ENCODE results near the gene FBXW11. TPM values are rescaled to one million over a fixed set of nuclear protein-coding genes. Genes with fewer than 3 reads are reported as not detected.
A peak's percentile ranks its signal among the peaks of the same experiment; 100 is the strongest.

The FBXW11 gene
- total and polyA plus RNA-seq, 11 donors, result 7.8 to 110 (median 83.0) TPM

DNA sequence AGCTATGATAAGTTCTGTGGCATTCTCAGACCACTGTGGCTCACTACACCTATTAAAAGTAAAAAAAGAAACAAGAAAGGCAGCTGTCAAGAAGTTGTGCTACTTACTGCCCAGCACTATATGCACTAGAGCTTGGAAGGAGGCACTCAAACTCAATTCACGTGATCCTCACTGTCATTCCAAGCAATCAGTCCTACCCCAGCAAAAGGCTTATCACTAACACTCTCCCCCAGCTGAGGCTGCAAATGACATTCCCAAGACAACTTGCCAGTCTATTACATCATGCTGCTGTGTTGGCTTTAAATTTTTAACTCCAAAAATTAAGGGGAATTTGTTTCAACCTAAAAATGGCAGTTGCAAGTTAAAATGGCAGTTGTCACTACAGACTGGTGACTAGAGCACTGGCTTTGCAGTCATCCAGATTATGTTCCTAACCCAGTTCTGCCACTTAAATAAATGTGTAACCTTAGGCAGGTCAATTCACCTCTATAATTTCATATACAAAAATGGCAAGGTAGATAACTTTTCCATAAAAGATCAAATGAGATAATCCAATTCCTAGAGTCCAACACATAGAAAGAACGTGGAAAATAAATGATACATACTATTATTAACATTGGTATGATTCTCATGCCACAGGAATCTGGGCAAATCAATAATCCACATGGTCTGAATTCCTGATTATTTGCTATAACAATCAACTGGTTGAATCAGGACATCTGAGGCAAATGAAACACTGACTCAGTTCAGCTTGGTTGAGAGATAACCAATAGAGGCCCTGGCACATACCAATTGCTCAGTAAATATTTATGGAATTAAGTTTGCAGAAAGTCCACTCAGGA is 52.4 kb downstream of the FBXW11 start:
- peaks cover 7 to 73% (median 57%) of the 10 kb centered on the region in 12 donors for H3K4me1 ChIP-seq
- WGBS, 4 donors, result 59 to 65% (median 64%) methylated on average over 2 of the region's 2 CpGs
- intact Hi-C loops (cut with DNase I), result loop anchor here in 1 of 10 donors (10.0 kb wide), 1 partner anchor 51 kb away; the partner anchor contains the start of gene FBXW11
- H3K9me3 ChIP-seq, result no peaks in the 10 kb centered on the region
- DNase-seq (no peak), ATAC-seq (peak in 3 of 4 donors; percentile 44 to 65 (median 57))
- no peaks in the 10 kb centered on the region for H3K36me3 ChIP-seq
- H3K4me3 ChIP-seq, result no peak overlapping the region
- peak overlapping the region in 7 of 12 donors; percentile 2 to 31 (median 17) for H3K27ac ChIP-seq
- no peaks in the 10 kb centered on the region for H3K27me3 ChIP-seq
- no peak for TF ChIP-seq POLR2A (IDR thresholded peaks at IDR 0.05)
- TF ChIP-seq, protein P1, sequence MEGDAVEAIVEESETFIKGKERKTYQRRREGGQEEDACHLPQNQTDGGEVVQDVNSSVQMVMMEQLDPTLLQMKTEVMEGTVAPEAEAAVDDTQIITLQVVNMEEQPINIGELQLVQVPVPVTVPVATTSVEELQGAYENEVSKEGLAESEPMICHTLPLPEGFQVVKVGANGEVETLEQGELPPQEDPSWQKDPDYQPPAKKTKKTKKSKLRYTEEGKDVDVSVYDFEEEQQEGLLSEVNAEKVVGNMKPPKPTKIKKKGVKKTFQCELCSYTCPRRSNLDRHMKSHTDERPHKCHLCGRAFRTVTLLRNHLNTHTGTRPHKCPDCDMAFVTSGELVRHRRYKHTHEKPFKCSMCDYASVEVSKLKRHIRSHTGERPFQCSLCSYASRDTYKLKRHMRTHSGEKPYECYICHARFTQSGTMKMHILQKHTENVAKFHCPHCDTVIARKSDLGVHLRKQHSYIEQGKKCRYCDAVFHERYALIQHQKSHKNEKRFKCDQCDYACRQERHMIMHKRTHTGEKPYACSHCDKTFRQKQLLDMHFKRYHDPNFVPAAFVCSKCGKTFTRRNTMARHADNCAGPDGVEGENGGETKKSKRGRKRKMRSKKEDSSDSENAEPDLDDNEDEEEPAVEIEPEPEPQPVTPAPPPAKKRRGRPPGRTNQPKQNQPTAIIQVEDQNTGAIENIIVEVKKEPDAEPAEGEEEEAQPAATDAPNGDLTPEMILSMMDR (IDR thresholded peaks at IDR 0.05), result no peak

DNA sequence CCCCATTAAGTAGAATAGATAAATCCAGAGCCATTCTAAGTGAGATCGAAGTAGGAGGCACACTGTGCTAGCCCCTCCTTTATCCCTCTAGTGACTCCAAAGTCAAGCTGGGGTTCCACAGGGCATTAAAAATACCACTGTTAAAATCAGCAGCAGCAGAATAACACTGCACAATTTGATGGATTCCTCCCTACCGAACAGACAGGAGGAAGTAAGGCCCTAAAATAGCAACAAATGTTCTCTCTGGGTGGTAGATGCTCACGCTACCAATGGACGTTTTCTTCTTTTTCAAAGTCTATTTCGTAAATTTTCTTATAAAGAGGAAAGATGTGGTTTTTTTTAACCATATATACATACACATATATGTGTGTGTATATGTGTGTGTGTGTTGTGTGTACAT is 54.4 kb downstream of the FBXW11 start:
- Histone ChIP-seq H3K4me3 (no peak overlapping the region), H3K27me3 (no peaks in the 10 kb centered on the region), H3K36me3 (no peaks in the 10 kb centered on the region), H3K4me1 (peaks cover 2 to 53% (median 39%) of the 10 kb centered on the region in 12 donors), H3K9me3 (no peaks in the 10 kb centered on the region), H3K27ac (no peak overlapping the region)
- WGBS, 4 donors, result 42 to 61% (median 58%) methylated on average over 5 of the region's 5 CpGs
- DNase-seq, result no peak
- peak in 1 of 4 donors; percentile 24 for ATAC-seq
- intact Hi-C loops (cut with DNase I), result loop anchor here in 1 of 10 donors (10.0 kb wide), 1 partner anchor 53 kb away; the partner anchor contains the start of gene FBXW11
- TF ChIP-seq POLR2A (IDR thresholded peaks at IDR 0.05), result no peak
- TF ChIP-seq, protein P1 (IDR thresholded peaks at IDR 0.05), result no peak

DNA sequence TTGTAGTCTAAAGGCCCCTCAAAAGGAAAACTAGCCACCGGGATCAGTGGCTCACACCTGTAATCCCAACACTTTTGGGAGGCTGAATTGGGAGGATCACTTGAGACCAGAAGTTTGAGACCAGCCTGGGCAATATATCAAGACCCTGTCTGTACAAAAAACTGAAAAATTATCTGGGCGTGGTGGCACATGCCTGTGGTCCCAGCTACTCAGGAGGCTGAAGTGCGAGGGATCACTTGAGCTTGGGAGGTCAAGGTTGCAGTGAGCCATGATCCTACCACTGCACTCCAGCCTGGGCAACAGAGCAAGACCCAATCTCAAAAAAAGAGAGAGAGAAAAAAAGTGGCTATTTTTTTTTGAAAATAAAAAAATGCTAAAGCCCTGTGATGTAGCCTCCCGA is 55.2 kb downstream of the FBXW11 start:
- Histone ChIP-seq H3K27me3 (no peaks in the 10 kb centered on the region), H3K4me3 (no peak overlapping the region), H3K9me3 (no peaks in the 10 kb centered on the region), H3K27ac (no peak overlapping the region), H3K4me1 (peaks cover 0 to 45% (median 33%) of the 10 kb centered on the region in 12 donors), H3K36me3 (no peaks in the 10 kb centered on the region)
- ATAC-seq (no peak), DNase-seq (no peak)
- 71 to 72% (median 72%) methylated on average over 4 of the region's 4 CpGs for WGBS, 4 donors
- intact Hi-C loops (cut with DNase I), result loop anchor here in 1 of 10 donors (10.0 kb wide), 1 partner anchor 54 kb away; the partner anchor contains the start of gene FBXW11
- TF ChIP-seq, protein P1 (IDR thresholded peaks at IDR 0.05), result no peak

DNA sequence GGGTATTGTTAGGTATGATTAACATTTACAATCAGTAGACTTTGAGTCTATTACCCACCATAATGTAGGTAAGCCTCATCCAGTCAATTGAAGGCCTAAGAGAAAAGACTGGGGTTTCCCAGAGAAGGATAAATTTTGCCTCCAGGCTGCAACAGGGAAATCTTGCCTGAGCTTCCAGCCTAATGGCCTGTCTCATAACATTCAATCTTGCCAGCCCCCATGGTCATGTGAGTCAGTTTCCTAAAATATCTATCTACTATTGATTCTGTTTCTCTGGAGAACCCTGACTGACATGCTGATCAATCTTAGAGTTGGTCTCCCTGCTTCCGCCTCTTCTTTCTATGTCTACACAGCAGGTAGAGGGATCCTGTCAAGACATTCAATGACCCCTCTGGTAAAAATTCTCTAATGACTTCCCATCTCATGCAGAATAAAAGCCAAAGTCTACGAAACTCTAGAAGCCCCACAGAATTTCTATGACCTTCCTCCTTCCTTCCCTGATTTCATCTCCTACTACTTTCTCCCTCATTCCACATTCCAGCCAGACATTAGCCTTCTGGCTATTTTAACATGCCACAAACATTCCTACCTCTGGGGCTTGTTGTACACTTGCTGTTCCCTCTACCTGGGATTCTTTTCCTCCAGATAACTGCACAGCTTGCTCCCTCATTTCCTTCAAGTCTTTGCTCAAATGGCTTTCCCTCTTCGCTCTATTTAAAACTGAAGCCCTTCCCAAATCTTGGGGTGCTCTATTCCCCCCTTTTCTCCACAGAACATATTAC is 60.2 kb downstream of the FBXW11 start:
- ATAC-seq, result no peak
- intact Hi-C loops (cut with DNase I), result no loop called here
- H3K4me3 ChIP-seq, result no peak overlapping the region
- no peak overlapping the region for H3K27ac ChIP-seq
- H3K36me3 ChIP-seq, result no peaks in the 10 kb centered on the region
- peaks cover 0 to 36% (median 22%) of the 10 kb centered on the region in 12 donors for H3K4me1 ChIP-seq
- H3K9me3 ChIP-seq, result no peaks in the 10 kb centered on the region
- TF ChIP-seq, protein P1 (IDR thresholded peaks at IDR 0.05), result no peak
- TF ChIP-seq POLR2A (IDR thresholded peaks at IDR 0.05), result no peak
- DNase-seq, result no peak
- 95 to 97% (median 95%) methylated on average over 3 of the region's 3 CpGs for WGBS, 4 donors
- H3K27me3 ChIP-seq, result no peaks in the 10 kb centered on the region

All from heart left ventricle (tissue), 16 donors.